Vagina (tissue), 2 donors: Measurements from ENCODE around the gene C7. TPM values are rescaled to one million over a fixed set of nuclear protein-coding genes. Genes with fewer than 3 reads are reported as not detected.
A peak's percentile ranks its signal among the peaks of the same experiment; 100 is the strongest.
"Not testable (repeated sequence)": the region's sequence is repeated elsewhere in the genome, so short reads cannot be mapped to it uniquely, and the experiment has no call there.

ENCODE experiments used
- DNase-seq, 2 donors: peaks; one replicate each; pipeline ENCODE4 v3.0.0-alpha.2; 2017; ENCODE audit errors: extremely low spot score in 2 of 2
- H3K27ac ChIP-seq: fragments of 200-600 bp; sonication (generic); one replicate; pipeline ENCODE4 v1.5.1; 2019
- H3K27me3 ChIP-seq: fragments of 200-600 bp; sonication (generic); one replicate; pipeline ENCODE4 v1.5.1; 2019
- H3K36me3 ChIP-seq, 2 donors: fragments of 200-600 bp; sonication (generic); one replicate each; pipeline ENCODE4 v1.5.1; 2017 to 2019
- H3K4me1 ChIP-seq: fragments of 200-600 bp; sonication (generic); one replicate; pipeline ENCODE4 v1.5.1; 2019
- H3K4me3 ChIP-seq, 2 donors: fragments of 200-600 bp; sonication (generic); 1 replicate in 1 of 2; 2 replicates in 1 of 2; pipeline ENCODE4 v1.5.1; 2016 to 2019
- H3K9me3 ChIP-seq: fragments of 200-600 bp; sonication (generic); one replicate; pipeline ENCODE4 v1.5.1; 2019
- CTCF ChIP-seq, 3 experiments: fragments of 450-650 bp in 2 of 3; fragments of 200-600 bp in 1 of 3; sonication (generic) in 1 of 3; IDR thresholded peaks; one replicate each; pipeline ENCODE4 v1.5.1; 2017 to 2019; ENCODE audit warnings: antibody characterized with exemption in 3 of 3, mild to moderate bottlenecking in 2 of 3, moderate library complexity in 2 of 3
- POLR2A ChIP-seq, 2 donors: fragments of 450-650 bp; IDR thresholded peaks; one replicate each; pipeline ENCODE4 v1.6.1; 2017; ENCODE audit warnings: antibody characterized with exemption in 2 of 2, mild to moderate bottlenecking in 2 of 2, moderate library complexity in 2 of 2
- POLR2AphosphoS5 ChIP-seq, 2 donors: sonication (generic); formaldehyde crosslinking; IDR thresholded peaks; one replicate each; pipeline ENCODE4 v1.9.0; 2017; ENCODE audit warnings: antibody characterized with exemption in 2 of 2, mild to moderate bottlenecking in 2 of 2, low read depth in 1 of 2; ENCODE audit not compliant: insufficient read depth in 1 of 2
- intact Hi-C: fragments of 100-400 bp; cut with DNase I; formaldehyde crosslinking; loops from one replicate; pipeline ENCODE4 v1.15.1; 2023
- total RNA-seq: library from RNA; depleted of rRNA; stranded (reverse); fragments of >200 nt; gene quantifications from one replicate; pipeline ENCODE4 v1.2.3, GENCODE V29; 2016

C7 gene
- total RNA-seq, 1 donor from 2014 or later, result 385 TPM

DNA sequence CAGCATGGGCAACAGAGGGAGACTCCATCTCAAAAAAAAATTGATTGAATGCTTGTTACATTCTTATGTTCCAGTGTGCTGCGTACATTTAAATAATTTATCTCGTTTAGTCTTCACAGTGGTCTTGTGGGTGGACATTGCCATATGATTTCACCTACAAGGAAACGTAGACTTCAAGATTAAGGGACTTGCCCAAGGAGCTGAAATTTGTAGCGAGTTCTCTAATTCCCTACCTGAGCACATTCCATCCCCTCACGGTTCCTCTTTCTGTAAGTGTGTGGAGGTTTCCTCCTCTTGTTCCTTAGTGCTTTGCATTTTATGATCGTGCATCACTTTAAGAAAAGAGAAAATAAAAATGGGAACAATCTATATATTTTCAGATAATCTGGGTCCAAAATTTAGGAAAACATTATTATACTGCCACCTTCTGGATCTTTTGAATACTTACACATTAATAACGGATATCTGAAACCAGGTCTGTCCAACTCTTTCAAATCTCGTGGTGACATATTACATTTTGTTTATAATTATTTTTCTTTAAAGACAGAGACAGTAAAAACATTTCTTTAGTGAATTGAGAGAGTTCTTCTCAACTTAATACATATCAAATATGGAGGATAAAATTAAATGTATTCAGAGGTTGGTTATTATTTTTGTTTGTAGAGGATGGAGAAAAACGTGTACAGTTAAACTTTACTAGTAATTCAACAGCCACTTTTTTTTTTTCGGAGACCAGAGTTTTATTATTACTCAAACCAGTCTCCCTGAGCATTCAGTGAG, 29.9 kb upstream of the C7 start:
- intact Hi-C loops, result loop anchor here (10.0 kb wide), 1 partner anchor 1295 kb away; no protein-coding TSS in a partner anchor
- no peaks in the 10 kb centered on the region for H3K36me3 ChIP-seq
- H3K9me3 ChIP-seq, result peaks cover 3% of the 10 kb centered on the region
- no peak for TF ChIP-seq POLR2A (IDR thresholded peaks at IDR 0.05)
- TF ChIP-seq CTCF (IDR thresholded peaks at IDR 0.05), result peak; percentile 26 to 62 (median 61)
- no peak for TF ChIP-seq POLR2AphosphoS5 (IDR thresholded peaks at IDR 0.05; ENCODE audit: insufficient read depth in 1 of 2, low read depth in 1 of 2)
- no peaks in the 10 kb centered on the region for H3K4me1 ChIP-seq
- no peak for DNase-seq
- H3K27me3 ChIP-seq, result no peaks in the 10 kb centered on the region
- no peak overlapping the region for H3K4me3 ChIP-seq
- H3K27ac ChIP-seq, result no peak overlapping the region

GRCh38 chr5:40882291-40882690, 27.0 kb upstream of the C7 start:
- H3K4me3 ChIP-seq, result no peak overlapping the region

DNA sequence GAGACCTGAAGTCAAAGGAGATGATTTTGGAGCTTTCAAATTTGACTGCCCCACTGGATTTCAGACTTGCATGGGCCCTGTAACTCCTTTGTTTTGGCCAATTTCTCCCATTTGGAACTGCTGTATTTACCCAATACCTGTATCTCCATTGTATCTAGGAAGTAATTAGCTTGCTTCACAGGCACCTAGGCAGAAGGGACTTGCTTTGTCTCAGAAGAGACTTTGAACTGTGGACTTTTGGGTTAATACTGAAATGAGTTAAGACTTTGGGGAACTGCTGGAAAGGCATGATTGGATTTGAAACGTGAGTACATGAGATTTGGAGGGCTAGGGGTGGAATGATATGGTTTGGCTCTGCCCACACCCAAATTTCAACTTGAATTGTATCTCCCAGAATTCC, 26.2 kb upstream of the C7 start:
- H3K36me3 ChIP-seq, intact Hi-C loops, H3K27me3 ChIP-seq, H3K4me1 ChIP-seq, H3K9me3 ChIP-seq, H3K4me3 ChIP-seq, H3K27ac ChIP-seq, DNase-seq: not testable (repeated sequence)

More at GRCh38 chr5:40882291-40882690, 27.0 kb upstream of the C7 start:
- DNase-seq, result no peak
- H3K4me1 ChIP-seq, result no peaks in the 10 kb centered on the region
- H3K27ac ChIP-seq, result no peak overlapping the region
- intact Hi-C loops, result no loop called here
- no peaks in the 10 kb centered on the region for H3K27me3 ChIP-seq
- H3K36me3 ChIP-seq, result no peaks in the 10 kb centered on the region
- H3K9me3 ChIP-seq, result peaks cover 3% of the 10 kb centered on the region
- TF ChIP-seq POLR2AphosphoS5 (IDR thresholded peaks at IDR 0.05; ENCODE audit: insufficient read depth in 1 of 2, low read depth in 1 of 2) (no peak), POLR2A (IDR thresholded peaks at IDR 0.05) (no peak), CTCF (IDR thresholded peaks at IDR 0.05) (no peak)

DNA sequence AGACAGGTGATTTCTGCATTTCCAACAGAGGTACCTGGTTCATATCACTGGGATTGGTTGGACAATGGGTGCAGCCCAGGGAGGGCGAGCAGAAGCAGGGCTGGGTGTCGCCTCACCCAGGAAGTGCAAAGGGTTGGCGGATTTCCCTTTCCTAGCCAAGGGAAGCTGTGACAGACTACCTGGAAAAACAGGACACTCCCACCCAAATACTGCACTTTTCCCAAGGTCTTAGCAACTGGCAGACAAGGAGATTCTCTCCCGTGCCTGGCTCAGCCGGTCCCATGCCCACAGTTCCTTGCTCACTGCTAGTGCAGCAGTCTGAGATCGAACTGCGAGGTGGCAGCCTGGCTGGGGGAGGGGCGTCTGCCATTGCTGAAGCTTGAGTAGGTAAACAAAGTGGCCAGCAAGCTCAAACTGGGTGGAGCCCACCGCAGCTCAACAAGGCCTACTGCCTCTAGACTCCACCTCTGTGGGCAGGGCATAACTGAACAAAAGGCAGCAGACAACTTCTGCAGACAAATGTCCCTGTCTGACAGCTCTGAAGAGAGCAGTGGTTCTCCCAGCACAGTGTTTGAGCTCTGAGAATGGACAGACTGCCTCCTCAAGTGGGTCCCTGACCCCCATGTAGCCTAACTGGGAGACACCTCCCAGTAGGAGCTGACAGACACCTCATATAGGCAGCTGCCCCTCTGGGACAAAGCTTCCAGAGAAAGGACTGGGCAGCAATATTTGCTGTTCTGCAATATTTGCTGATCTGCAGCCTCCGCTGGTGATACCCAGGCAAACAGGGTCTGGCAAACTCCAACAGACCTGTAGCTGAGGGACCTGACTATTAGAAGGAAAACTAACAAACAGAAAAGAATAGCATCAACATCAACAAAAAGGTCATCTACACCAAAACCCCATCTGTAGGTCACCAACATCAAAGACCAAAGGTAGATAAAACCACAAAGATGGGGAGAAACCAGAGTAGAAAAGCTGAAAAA, 13.6 kb upstream of the C7 start:
- H3K4me3 ChIP-seq, intact Hi-C loops, H3K9me3 ChIP-seq, H3K36me3 ChIP-seq, DNase-seq, H3K27me3 ChIP-seq, H3K27ac ChIP-seq, H3K4me1 ChIP-seq: not testable (repeated sequence)

DNA sequence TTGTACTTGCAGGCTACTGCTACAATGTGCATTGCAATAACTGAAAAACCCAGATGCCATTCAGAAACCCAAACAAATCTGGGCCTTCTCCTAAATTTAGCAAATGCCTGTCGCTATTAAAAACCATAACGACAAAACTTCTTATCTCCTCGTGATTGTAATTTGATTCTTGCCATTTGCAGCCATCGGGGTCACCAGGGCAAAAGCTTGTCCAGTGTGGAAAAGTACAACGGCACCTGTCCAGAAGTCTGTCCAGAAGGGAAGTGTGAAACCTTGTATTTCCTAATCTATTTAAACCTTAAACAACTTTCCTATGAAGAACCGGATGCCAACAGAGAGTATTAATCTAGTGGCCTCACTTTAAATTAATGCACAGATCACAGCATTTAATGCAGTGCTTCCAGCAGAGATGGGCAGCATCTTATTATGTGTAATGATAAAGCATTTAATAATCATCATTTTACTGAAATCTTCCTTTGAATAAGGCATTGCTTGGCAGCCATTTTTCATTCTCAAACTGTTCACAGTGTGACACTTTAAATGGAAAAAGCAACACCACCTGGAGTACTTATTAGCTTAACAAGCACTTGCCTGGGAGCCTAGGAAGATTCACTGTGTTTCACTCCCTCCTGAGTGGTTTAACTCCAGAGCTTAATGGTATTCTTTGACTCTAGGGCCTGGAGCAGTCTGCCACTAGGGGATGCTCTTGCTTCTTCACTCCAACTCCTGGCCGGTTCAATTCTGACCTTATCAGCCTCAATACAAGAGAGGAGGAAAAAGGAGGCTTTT, 4.9 kb upstream of the C7 start:
- Histone ChIP-seq H3K4me1 (no peaks in the 10 kb centered on the region), H3K36me3 (no peaks in the 10 kb centered on the region), H3K4me3 (no peak overlapping the region), H3K9me3 (no peaks in the 10 kb centered on the region), H3K27me3 (no peaks in the 10 kb centered on the region), H3K27ac (no peak overlapping the region)
- TF ChIP-seq CTCF (IDR thresholded peaks at IDR 0.05) (peak; percentile 41 to 90 (median 61)), POLR2AphosphoS5 (IDR thresholded peaks at IDR 0.05; ENCODE audit: insufficient read depth in 1 of 2, low read depth in 1 of 2) (no peak)
- intact Hi-C loops, result loop anchor here (10.0 kb wide), 1 partner anchor 610 kb away; the partner anchor contains the start of gene PLCXD3
- no peak for DNase-seq
